Psoas muscle (tissue), 8 donors: ENCODE results near the gene SPACDR. TPM values are rescaled to one million over a fixed set of nuclear protein-coding genes. Genes with fewer than 3 reads are reported as not detected.

Source experiments
- ATAC-seq, 4 donors: fragments of 200-7000 bp; cut with Tn5 transposase; one replicate each; pipeline ENCODE4 v1.9.1; 2020; ENCODE audit warnings: moderate library complexity in 3 of 4, mild to moderate bottlenecking in 2 of 4
- DNase-seq, 2 donors: peaks; one replicate each; pipeline ENCODE4 v3.0.0-alpha.2; 2020
- H3K27ac ChIP-seq: fragments of 200-600 bp; one replicate; pipeline ENCODE4 v1.8.0; 2022
- H3K27me3 ChIP-seq, 3 donors: fragments of 200-600 bp in 1 of 3; one replicate each; pipeline versions ENCODE4 v1.6.1 to v1.8.0; 2013 to 2022; ENCODE audit warnings: low read length in 2 of 3, mild to moderate bottlenecking in 2 of 3, moderate library complexity in 1 of 3; ENCODE audit not compliant: insufficient read depth in 3 of 3
- H3K36me3 ChIP-seq, 2 donors: fragments of 200-600 bp in 1 of 2; one replicate each; pipeline versions ENCODE4 v1.6.1 to v1.8.0; 2013 to 2022; ENCODE audit warnings: low read depth in 1 of 2, mild to moderate bottlenecking in 1 of 2, moderate library complexity in 1 of 2; ENCODE audit not compliant: insufficient read depth in 1 of 2
- H3K4me1 ChIP-seq: fragments of 200-600 bp; one replicate; pipeline ENCODE4 v1.8.0; 2022
- H3K4me3 ChIP-seq: fragments of 200-600 bp; one replicate; pipeline ENCODE4 v1.8.0; 2022; ENCODE audit warnings: mild to moderate bottlenecking
- H3K9me3 ChIP-seq: fragments of 200-600 bp; one replicate; pipeline ENCODE4 v1.8.0; 2022
- CTCF ChIP-seq: fragments of 200-600 bp; IDR thresholded peaks from one replicate; pipeline ENCODE4 v1.8.0; 2022; ENCODE audit warnings: antibody characterized with exemption
- WGBS, 3 donors: extraction: QIAGEN DNeasy Blood & Tissue Kit; methylation state at CpG; one replicate each; pipeline versions ENCODE4 v1.1.6 to v1.1.7; 2013; 5-methylcytosine and 5-hydroxymethylcytosine counted together
- intact Hi-C, 2 donors: fragments of 100-400 bp; cut with DNase I; formaldehyde crosslinking; loops; one replicate each; pipeline versions ENCODE4 v1.11.0 to v1.14.2; 2022
- polyA plus RNA-seq, 3 donors: library from polyadenylated mRNA; stranded (reverse); fragments of 200-250 nt; gene quantifications; one replicate each; pipeline ENCODE4 v1.2.3, GENCODE V29; 2013
- total RNA-seq, 4 donors: library from RNA; stranded (reverse); fragmentation: NEBNext Ultra II Directional in 2 of 4; extraction: Animal tissue kit (Norgen Biotek cat#: 25700) in 2 of 4; gene quantifications; one replicate each; pipeline versions ENCODE4 v1.2.1 to v1.2.4, GENCODE V29; 2021 to 2023
- donor health status: healthy with polysubstance abuse.
- donor health status: DM: no; HTN: no; CAD: no; lungs with moderate emphysema.
- donor health status: Bipolar disorder and iron deficiency.
- donor health status: healthy.
- donor health status: DM: yes; HTN: yes; CAD: no.
- donor health status: DM: no; HTN: no; CAD: no.
- donor health status: DM: no; HTN: no; CAD: no.
- donor health status: DM: yes; HTN: yes; CAD: no.

The SPACDR gene
- total and polyA plus RNA-seq, 7 donors, result 0.17 to 0.25 TPM; not detected in 5

- Histone ChIP-seq H3K4me1 (peaks cover 20% of the 10 kb centered on the region), H3K27me3 (no peaks in the 10 kb centered on the region), H3K36me3 (peaks cover 0 to 20% of the 10 kb centered on the region in 2 donors), H3K9me3 (no peaks in the 10 kb centered on the region), H3K4me3 (peak overlapping the region; percentile 98), H3K27ac (peak overlapping the region; percentile 23)
- intact Hi-C loops, result loop anchor here (5.0 to 10.0 kb wide), 3 partner anchors 64 to 247 kb away; partner anchors contain the start of gene EPO (in 1 of the 2)
- DNase-seq (peak in 1 of 2 donors; percentile 61), ATAC-seq (no peak)
- no peak for TF ChIP-seq CTCF
- 11 to 18% (median 13%) methylated on average over 13 to 16 of the region's 16 CpGs for WGBS, 3 donors
Measured at GRCh38 chr7:100477871-100478267, 13.8 kb upstream of the SPACDR start.

- H3K27ac ChIP-seq, result peak overlapping the region; percentile 23
- ATAC-seq (no peak), DNase-seq (no peak)
- H3K4me3 ChIP-seq, result peak overlapping the region; percentile 98
- H3K27me3 ChIP-seq, result no peaks in the 10 kb centered on the region
- peaks cover 20% of the 10 kb centered on the region for H3K4me1 ChIP-seq
- no peaks in the 10 kb centered on the region for H3K9me3 ChIP-seq
- 25 to 41% (median 29%) methylated on average over 20 to 30 of the region's 30 CpGs for WGBS, 3 donors
- H3K36me3 ChIP-seq, result peaks cover 0 to 23% of the 10 kb centered on the region in 2 donors
- intact Hi-C loops, result loop anchor here (5.0 to 10.0 kb wide), 3 partner anchors 65 to 248 kb away; partner anchors contain the start of gene EPO (in 1 of the 2)
- no peak for TF ChIP-seq CTCF
Measured at GRCh38 chr7:100476903-100477870, 13.1 kb upstream of the SPACDR start.

GRCh38 chr7:100476101-100476780 lies 12.2 kb upstream of the SPACDR start:
- no peak for ATAC-seq
- Histone ChIP-seq H3K36me3 (peaks cover 0 to 26% of the 10 kb centered on the region in 2 donors), H3K9me3 (no peaks in the 10 kb centered on the region), H3K4me3 (peak overlapping the region; percentile 98), H3K4me1 (peaks cover 20% of the 10 kb centered on the region), H3K27ac (no peak overlapping the region), H3K27me3 (no peaks in the 10 kb centered on the region)
- intact Hi-C loops, result loop anchor here (5.0 to 10.0 kb wide), 3 partner anchors 66 to 249 kb away; partner anchors contain the start of gene EPO (in 1 of the 2)
- DNase-seq, result no peak
- 26 to 38% (median 35%) methylated on average over 6 of the region's 6 CpGs for WGBS, 3 donors
- no peak for TF ChIP-seq CTCF

- Histone ChIP-seq H3K4me1 (peaks cover 20% of the 10 kb centered on the region), H3K27ac (no peak overlapping the region), H3K36me3 (peaks cover 0 to 28% of the 10 kb centered on the region in 2 donors), H3K27me3 (no peaks in the 10 kb centered on the region), H3K9me3 (no peaks in the 10 kb centered on the region), H3K4me3 (peak overlapping the region; percentile 15)
- intact Hi-C loops, result loop anchor here (5.0 to 10.0 kb wide), 3 partner anchors 67 to 249 kb away; partner anchors contain the start of gene EPO (in 1 of the 2)
- TF ChIP-seq CTCF, result no peak
- ATAC-seq (no peak), DNase-seq (peak in 1 of 2 donors; percentile 67)
- WGBS, 3 donors, result 60 to 74% (median 69%) methylated on average over 9 of the region's 9 CpGs
Measured at GRCh38 chr7:100475549-100475948, 11.5 kb upstream of the SPACDR start.
